BLaER1 treated with 17β-estradiol and CSF1 and Interleukin-3, amounts not matched to agents 10 nM and 100 nM (cell line): ENCODE measurements around the gene TNS1.
"Not testable (repeated sequence)": the region's sequence is repeated elsewhere in the genome, so short reads cannot be mapped to it uniquely, and the experiment has no call there.

Experiments used
- H3K27ac ChIP-seq, 11 experiments: shearing (Covaris generic); formaldehyde crosslinking; 2 replicates each; pipeline ENCODE4 v1.8.1; 2022
- H3K27me3 ChIP-seq, 11 experiments: shearing (Covaris generic); formaldehyde crosslinking; 2 replicates each; pipeline ENCODE4 v1.8.1; 2022
- H3K36me3 ChIP-seq, 11 experiments: shearing (Covaris generic); formaldehyde crosslinking; 2 replicates each; pipeline ENCODE4 v1.8.1; 2022
- H3K4me1 ChIP-seq, 10 experiments: shearing (Covaris generic); formaldehyde crosslinking; 2 replicates each; pipeline ENCODE4 v1.8.1; 2022
- H3K4me2 ChIP-seq, 11 experiments: shearing (Covaris generic); formaldehyde crosslinking; 2 replicates each; pipeline ENCODE4 v1.8.1; 2022
- H3K4me3 ChIP-seq, 10 experiments: shearing (Covaris generic); formaldehyde crosslinking; 2 replicates each; pipeline ENCODE4 v1.8.1; 2022
- H3K9ac ChIP-seq, 11 experiments: shearing (Covaris generic); formaldehyde crosslinking; 2 replicates each; pipeline ENCODE4 v1.8.1; 2022
- H3K9me3 ChIP-seq, 11 experiments: shearing (Covaris generic); formaldehyde crosslinking; replicated peaks in 1 of 11; 2 replicates each; pipeline ENCODE4 v1.8.1; 2022
- H4K20me1 ChIP-seq, 11 experiments: shearing (Covaris generic); formaldehyde crosslinking; 2 replicates each; pipeline ENCODE4 v1.8.1; 2022
- Cebpa-rat ChIP-seq, 11 experiments: shearing (Covaris generic); IDR thresholded peaks; 2 replicates each; pipeline ENCODE4 v1.8.1; 2022

Gene TNS1

GRCh38 chr2:218020966-218021535 lies 18.3 kb upstream of the TNS1 start:
- Histone ChIP-seq H3K36me3 (no peaks in the 10 kb centered on the region), H3K9me3 (no peaks in the 10 kb centered on the region), H3K27me3 (peaks cover 0 to 7% (median 0%) of the 10 kb centered on the region in 11 experiments; a peak in 1 of 22 replicates), H3K9ac (peak overlapping the region in 8 of 11 experiments; percentile 23 to 79 (median 66); a peak in 13 of 22 replicates), H4K20me1 (no peaks in the 10 kb centered on the region), H3K27ac (peak overlapping the region in 7 of 11 experiments; percentile 71 to 86 (median 81); a peak in 14 of 22 replicates), H3K4me3 (peak overlapping the region in 2 of 10 experiments; percentile 32 to 44; a peak in 2 of 20 replicates), H3K4me2 (peak overlapping the region; percentile 83 to 98 (median 94)), H3K4me1 (peaks cover 56 to 100% (median 99%) of the 10 kb centered on the region in 10 experiments)
- no peak for TF ChIP-seq Cebpa-rat (IDR thresholded peaks at IDR 0.05)

- Histone ChIP-seq H3K9me3 (no peaks in the 10 kb centered on the region), H3K4me2 (peak overlapping the region; percentile 83 to 98 (median 94))
- TF ChIP-seq Cebpa-rat (IDR thresholded peaks at IDR 0.05) = no peak
Measured at GRCh38 chr2:218020281-218020680, 17.5 kb upstream of the TNS1 start.

DNA sequence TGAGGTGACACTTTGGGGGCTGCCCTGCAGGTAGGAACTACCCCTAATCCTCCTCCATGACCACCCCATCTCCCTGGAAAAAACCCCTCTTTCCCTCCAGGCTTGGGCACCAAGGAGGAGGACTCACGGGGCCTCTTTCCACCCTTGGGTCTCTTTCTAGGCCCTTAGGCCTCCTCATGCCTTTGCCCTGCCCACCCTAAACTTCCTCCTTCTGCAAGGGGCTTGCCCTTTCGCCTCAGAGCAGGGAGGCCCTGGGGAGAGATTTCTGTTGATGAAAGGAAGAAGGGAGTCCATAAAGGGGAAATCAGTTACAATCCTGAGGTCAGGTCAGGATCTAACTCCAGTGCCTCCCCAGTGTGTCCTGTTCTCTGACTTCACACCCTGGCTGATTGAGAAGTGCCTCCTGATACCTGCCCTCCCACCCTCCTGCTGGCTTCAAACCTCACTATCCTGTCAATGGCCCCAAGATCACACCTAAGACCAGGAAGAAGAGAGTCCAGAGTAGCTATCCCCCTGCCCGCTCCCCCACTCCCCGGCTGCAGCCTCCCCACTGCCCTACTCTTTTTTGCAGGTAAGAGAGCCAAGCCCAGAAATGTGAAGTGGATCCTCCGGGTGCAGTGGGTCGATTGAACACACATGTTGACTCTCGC lies 16.7 kb upstream of the TNS1 start:
- Histone ChIP-seq H3K27ac (peak overlapping the region in 9 of 11 experiments; percentile 26 to 86 (median 72); a peak in 19 of 22 replicates), H3K9ac (peak overlapping the region in 10 of 11 experiments; percentile 9 to 79 (median 62); a peak in 17 of 22 replicates), H3K4me1 (peaks cover 56 to 100% (median 99%) of the 10 kb centered on the region in 10 experiments), H3K27me3 (peaks cover 0 to 7% (median 0%) of the 10 kb centered on the region in 11 experiments; a peak in 1 of 22 replicates), H3K36me3 (no peaks in the 10 kb centered on the region), H3K4me2 (peak overlapping the region; percentile 83 to 98 (median 94)), H3K4me3 (peak overlapping the region in 7 of 10 experiments; percentile 6 to 47 (median 43); a peak in 10 of 20 replicates), H3K9me3 (no peaks in the 10 kb centered on the region), H4K20me1 (no peaks in the 10 kb centered on the region)
- no peak for TF ChIP-seq Cebpa-rat (IDR thresholded peaks at IDR 0.05)

More at GRCh38 chr2:218020281-218020680, 17.5 kb upstream of the TNS1 start:
- peak overlapping the region in 8 of 11 experiments; percentile 57 to 86 (median 76); a peak in 17 of 22 replicates for H3K27ac ChIP-seq
- H3K4me1 ChIP-seq = peaks cover 56 to 100% (median 99%) of the 10 kb centered on the region in 10 experiments
- peaks cover 0 to 7% (median 0%) of the 10 kb centered on the region in 11 experiments; a peak in 1 of 22 replicates for H3K27me3 ChIP-seq
- peak overlapping the region in 10 of 11 experiments; percentile 9 to 79 (median 62); a peak in 18 of 22 replicates for H3K9ac ChIP-seq
- no peaks in the 10 kb centered on the region for H3K36me3 ChIP-seq
- peak overlapping the region in 7 of 10 experiments; percentile 6 to 47 (median 43); a peak in 9 of 20 replicates for H3K4me3 ChIP-seq
- no peaks in the 10 kb centered on the region for H4K20me1 ChIP-seq

DNA sequence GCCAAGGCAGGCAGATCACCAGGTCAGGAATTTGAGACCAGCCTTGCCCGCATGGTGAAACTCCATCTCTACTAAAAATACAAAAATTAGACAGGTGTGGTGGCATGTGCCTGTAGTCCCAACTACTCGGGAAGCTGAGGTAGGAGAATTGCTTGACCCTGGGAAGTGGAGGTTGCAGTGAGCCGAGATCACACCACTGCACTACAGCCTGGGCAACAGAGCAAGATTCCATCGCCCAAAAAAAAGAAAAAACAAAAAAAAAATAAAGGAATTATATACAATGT lies 16.0 kb upstream of the TNS1 start:
- Histone ChIP-seq H3K4me1 (peaks cover 56 to 100% (median 99%) of the 10 kb centered on the region in 10 experiments), H3K4me2 (peak overlapping the region; percentile 83 to 98 (median 94)), H3K9ac (peak overlapping the region in 8 of 11 experiments; percentile 35 to 79 (median 66); a peak in 13 of 22 replicates), H3K4me3 (peak overlapping the region in 3 of 10 experiments; percentile 40 to 44 (median 44); a peak in 1 of 20 replicates), H3K27ac (peak overlapping the region in 8 of 11 experiments; percentile 57 to 86 (median 76); a peak in 16 of 22 replicates)
- H4K20me1 ChIP-seq, H3K36me3 ChIP-seq, H3K9me3 ChIP-seq, H3K27me3 ChIP-seq: not testable (repeated sequence)

DNA sequence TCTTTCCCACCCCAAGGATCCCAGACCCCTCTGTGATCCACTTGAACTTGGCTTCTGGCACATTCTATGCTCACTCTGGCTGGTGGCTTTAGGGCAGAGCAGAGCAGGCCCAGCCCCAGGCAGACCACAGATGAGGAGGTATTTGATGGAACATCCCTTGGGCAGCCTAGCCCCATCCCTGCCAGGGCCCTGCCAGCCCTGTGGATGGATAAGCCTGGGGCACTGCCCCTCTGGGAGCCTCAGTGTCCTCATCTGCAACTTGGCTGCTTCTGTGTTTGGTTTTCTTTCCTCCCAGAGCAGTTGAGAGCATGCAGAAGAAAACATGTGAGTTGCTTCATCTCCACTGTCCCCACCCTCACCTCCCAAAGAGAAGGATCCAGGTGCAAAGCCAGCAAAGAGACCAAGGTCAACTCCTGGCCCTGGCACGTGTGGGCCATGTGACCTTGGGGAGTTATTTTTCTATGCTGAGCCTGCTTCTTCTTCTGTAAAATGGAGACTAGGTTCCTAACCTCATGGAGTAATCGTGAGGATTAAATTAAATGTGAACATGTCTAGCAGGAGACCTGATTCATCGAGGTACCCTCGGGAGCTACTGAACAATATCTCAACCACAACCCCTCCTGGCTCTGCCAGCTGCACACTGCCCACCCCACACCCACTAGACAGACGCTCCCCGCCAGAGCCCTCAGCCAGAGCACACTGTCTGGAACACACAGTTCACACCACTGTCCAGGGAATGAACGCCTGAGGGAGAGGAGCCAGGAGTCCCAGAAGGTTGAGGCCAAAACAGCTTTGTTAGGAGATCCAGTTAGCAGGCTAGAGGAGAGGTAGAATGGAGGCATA lies 14.6 kb upstream of the TNS1 start:
- H3K4me2 ChIP-seq = peak overlapping the region; percentile 83 to 98 (median 94)
- TF ChIP-seq Cebpa-rat (IDR thresholded peaks at IDR 0.05) = peak in 1 of 11 experiments; percentile 26; a peak in 1 of 22 replicates
- peaks cover 0 to 7% (median 0%) of the 10 kb centered on the region in 11 experiments; a peak in 1 of 22 replicates for H3K27me3 ChIP-seq
- no peaks in the 10 kb centered on the region for H3K9me3 ChIP-seq
- no peak overlapping the region for H3K4me3 ChIP-seq
- H3K9ac ChIP-seq = peak overlapping the region in 9 of 11 experiments; percentile 24 to 79 (median 64); a peak in 14 of 22 replicates
- peak overlapping the region in 9 of 11 experiments; percentile 16 to 86 (median 72); a peak in 18 of 22 replicates for H3K27ac ChIP-seq
- no peaks in the 10 kb centered on the region for H4K20me1 ChIP-seq
- H3K36me3 ChIP-seq = no peaks in the 10 kb centered on the region
- peaks cover 60 to 100% (median 100%) of the 10 kb centered on the region in 10 experiments for H3K4me1 ChIP-seq

GRCh38 chr2:218016810-218017209 lies 14.0 kb upstream of the TNS1 start:
- Histone ChIP-seq H4K20me1 (0 out of 22 replicates have a peak, but pooled peaks cover 0 to 5% (median 0%) of the 10 kb centered on the region in 11 experiments), H3K4me3 (no peak overlapping the region), H3K4me2 (peak overlapping the region in 10 of 11 experiments; percentile 83 to 98 (median 94); a peak in 19 of 22 replicates), H3K4me1 (peaks cover 62 to 100% (median 100%) of the 10 kb centered on the region in 10 experiments), H3K9me3 (no peaks in the 10 kb centered on the region), H3K27me3 (peaks cover 0 to 9% (median 0%) of the 10 kb centered on the region in 11 experiments; a peak in 2 of 22 replicates), H3K36me3 (no peaks in the 10 kb centered on the region), H3K27ac (peak overlapping the region in 8 of 11 experiments; percentile 57 to 86 (median 76); a peak in 16 of 22 replicates), H3K9ac (peak overlapping the region in 6 of 11 experiments; percentile 50 to 79 (median 72); a peak in 12 of 22 replicates)
- TF ChIP-seq Cebpa-rat (IDR thresholded peaks at IDR 0.05) = no peak

DNA sequence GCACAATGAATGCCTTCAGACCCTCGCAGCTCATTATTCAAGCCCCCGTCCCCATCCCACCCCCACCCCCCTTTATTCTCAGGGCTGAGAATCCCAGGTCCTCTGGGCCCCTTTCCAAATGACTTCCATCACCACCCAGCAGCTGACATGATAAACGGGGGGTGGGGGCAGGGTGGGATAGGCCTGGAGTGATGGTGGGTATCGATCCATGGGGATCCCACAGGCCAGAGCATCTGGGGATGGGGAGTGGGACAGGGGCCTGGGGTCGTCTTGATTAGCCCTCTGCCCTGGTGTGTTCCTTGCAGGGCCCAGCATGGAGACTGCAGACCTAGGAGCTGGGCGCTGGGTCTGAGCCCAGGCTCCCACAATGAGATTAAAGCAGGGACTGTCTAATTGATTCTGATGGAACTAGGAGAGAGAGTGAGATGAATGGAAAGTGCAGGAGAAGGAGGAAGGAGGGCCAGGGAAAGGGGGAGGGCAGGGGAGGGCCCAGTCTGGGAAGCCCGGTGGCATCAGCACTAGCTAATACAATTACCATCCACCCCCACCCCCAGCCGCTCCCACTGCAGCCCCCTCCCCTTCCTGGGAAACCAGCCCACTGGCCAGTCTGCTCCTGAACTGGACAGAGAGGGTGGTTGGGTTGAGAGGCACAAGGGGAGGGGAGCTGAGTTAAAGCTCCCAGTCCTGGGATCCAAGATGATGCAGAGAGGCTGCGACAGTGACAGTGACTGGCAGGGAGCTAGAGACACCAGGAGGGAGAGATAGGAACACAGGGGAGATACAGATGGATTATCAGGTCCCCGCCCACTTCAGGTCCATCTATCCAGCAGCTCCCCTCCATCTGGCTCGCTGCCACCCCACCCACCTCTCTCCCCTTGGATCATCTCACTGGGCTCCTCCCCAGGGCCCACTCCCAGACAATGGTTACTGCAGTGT lies 13.1 kb upstream of the TNS1 start:
- peaks cover 0 to 11% (median 0%) of the 10 kb centered on the region in 11 experiments; a peak in 4 of 22 replicates for H3K27me3 ChIP-seq
- H3K27ac ChIP-seq = peak overlapping the region in 6 of 11 experiments; percentile 71 to 86 (median 82); a peak in 9 of 22 replicates
- H3K9ac ChIP-seq = peak overlapping the region in 6 of 11 experiments; percentile 50 to 79 (median 72); a peak in 10 of 22 replicates
- no peaks in the 10 kb centered on the region for H3K9me3 ChIP-seq
- no peaks in the 10 kb centered on the region for H3K36me3 ChIP-seq
- no peak overlapping the region for H3K4me3 ChIP-seq
- TF ChIP-seq Cebpa-rat (IDR thresholded peaks at IDR 0.05) = no peak
- peaks cover 62 to 100% (median 100%) of the 10 kb centered on the region in 10 experiments for H3K4me1 ChIP-seq
- peak overlapping the region in 10 of 11 experiments; percentile 3 to 99 (median 96); a peak in 18 of 22 replicates for H3K4me2 ChIP-seq
- peaks cover 0 to 14% (median 0%) of the 10 kb centered on the region in 11 experiments; a peak in 1 of 22 replicates for H4K20me1 ChIP-seq
